ENCODE data around the gene TMEM60.
"Not testable (repeated sequence)": the region's sequence is repeated elsewhere in the genome, so short reads cannot be mapped to it uniquely, and the experiment has no call there.

The TMEM60 gene

GRCh38 chr7:77811516-77812289 lies 13.5 kb upstream of the TMEM60 start:
- DNase-seq (ENCODE audit: low read depth): no peak

GRCh38 chr7:77808517-77808916 lies 10.3 kb upstream of the TMEM60 start:
- no peak for DNase-seq (ENCODE audit: low read depth)

- DNase-seq (ENCODE audit: low read depth): no peak
Measured at GRCh38 chr7:77806425-77806824, 8.2 kb upstream of the TMEM60 start.

GRCh38 chr7:77802557-77803405 lies 4.5 kb upstream of the TMEM60 start:
- no peak for DNase-seq (ENCODE audit: low read depth)

- no peak for DNase-seq (ENCODE audit: low read depth)
Measured at GRCh38 chr7:77800730-77801129, 2.5 kb upstream of the TMEM60 start.

- DNase-seq (ENCODE audit: low read depth): no peak
Measured at GRCh38 chr7:77800158-77800557, 1.9 kb upstream of the TMEM60 start.

- DNase-seq (ENCODE audit: low read depth): no peak
Measured at GRCh38 chr7:77799078-77799964, 1.1 kb upstream of the TMEM60 start.

- DNase-seq (ENCODE audit: low read depth): no peak
Measured at GRCh38 chr7:77797734-77798393, 370 bp downstream of the TMEM60 start.

GRCh38 chr7:77796960-77797359 lies 1.3 kb downstream of the TMEM60 start:
- DNase-seq (ENCODE audit: low read depth): no peak

GRCh38 chr7:77796109-77796508 lies 2.1 kb downstream of the TMEM60 start:
- DNase-seq (ENCODE audit: low read depth): no peak

GRCh38 chr7:77794000-77794399 lies 4.2 kb downstream of the TMEM60 start:
- DNase-seq (ENCODE audit: low read depth): no peak

GRCh38 chr7:77791956-77792355 lies 6.3 kb downstream of the TMEM60 start:
- DNase-seq (ENCODE audit: low read depth): no peak

- no peak for DNase-seq (ENCODE audit: low read depth)
Measured at GRCh38 chr7:77791336-77791735, 6.9 kb downstream of the TMEM60 start.

GRCh38 chr7:77788327-77788902 lies 9.8 kb downstream of the TMEM60 start:
- no peak for DNase-seq (ENCODE audit: low read depth)

- no peak for DNase-seq (ENCODE audit: low read depth)
Measured at GRCh38 chr7:77786741-77787140, 11.5 kb downstream of the TMEM60 start.

- DNase-seq (ENCODE audit: low read depth): no peak
Measured at GRCh38 chr7:77786018-77786417, 12.2 kb downstream of the TMEM60 start.

GRCh38 chr7:77784426-77784825 lies 13.8 kb downstream of the TMEM60 start:
- DNase-seq (ENCODE audit: low read depth): not testable (repeated sequence)

- DNase-seq (ENCODE audit: low read depth): no peak
Measured at GRCh38 chr7:77783545-77783944, 14.7 kb downstream of the TMEM60 start.

- DNase-seq (ENCODE audit: low read depth): no peak
Measured at GRCh38 chr7:77783111-77783510, 15.1 kb downstream of the TMEM60 start.

- no peak for DNase-seq (ENCODE audit: low read depth)
Measured at GRCh38 chr7:77782383-77782782, 15.9 kb downstream of the TMEM60 start.

GRCh38 chr7:77778535-77778934 lies 19.7 kb downstream of the TMEM60 start:
- no peak for DNase-seq (ENCODE audit: low read depth)
